IMR-90 (cell line): Measurements from ENCODE around the gene VIT. TPM values are rescaled to one million over a fixed set of nuclear protein-coding genes. Genes with fewer than 3 reads are reported as not detected.
A peak's percentile ranks its signal among the peaks of the same experiment; 100 is the strongest.

Experiments
- ATAC-seq: fragments of 200-7000 bp; cut with Tn5 transposase; 2 replicates; pipeline ENCODE4 v1.9.1; 2020; ENCODE audit warnings: low read depth, mild to moderate bottlenecking, moderate library complexity
- BruUV-seq: library from RNA; stranded (reverse); fragments of 400-500 nt; replicated peaks from 2 replicates; lab custom pipeline; 2021; lab: Mats Ljungman, UMichigan
- CTCF ChIA-PET: fragments of 300-600 bp; formaldehyde crosslinking; extraction: SDS; loops from one replicate; lab custom pipeline; 2021; ENCODE audit warnings: antibody characterized with exemption; lab: Yijun Ruan, JAX
- POLR2A ChIA-PET: fragments of 300-600 bp; sonication (Branson Sonifier 250); formaldehyde crosslinking; loops from one replicate; lab custom pipeline; 2022; ENCODE audit warnings: antibody characterized with exemption; ENCODE audit not compliant: unreplicated experiment; lab: Charles Lee
- DNase-seq: peaks from one replicate; pipeline ENCODE4 v3.0.0; 2013
- H2AFZ ChIP-seq: replicated peaks from 2 replicates; pipeline ENCODE3; 2013; ENCODE audit warnings: low read length, mild to moderate bottlenecking; ENCODE audit not compliant: poor library complexity
- H2AK5ac ChIP-seq: 2 replicates; pipeline ENCODE4 v1.6.1; 2013; ENCODE audit warnings: low read depth, low read length, inconsistent platforms
- H2AK9ac ChIP-seq: replicated peaks from 2 replicates; pipeline ENCODE3; 2013; ENCODE audit warnings: mild to moderate bottlenecking, low read depth, low read length, moderate library complexity; ENCODE audit not compliant: poor library complexity
- H2BK120ac ChIP-seq: 2 replicates; pipeline ENCODE4 v1.6.1; 2013; ENCODE audit warnings: low read depth, low read length, inconsistent platforms
- H2BK15ac ChIP-seq: 3 replicates; pipeline ENCODE4 v1.6.1; 2013; ENCODE audit warnings: low read depth, low read length, inconsistent platforms
- H2BK20ac ChIP-seq: 2 replicates; pipeline ENCODE4 v1.6.1; 2013; ENCODE audit warnings: low read depth, mild to moderate bottlenecking, inconsistent platforms, low read length, moderate library complexity
- H2BK5ac ChIP-seq: 2 replicates; pipeline ENCODE4 v1.6.1; 2013; ENCODE audit warnings: mild to moderate bottlenecking, low read depth, low read length, inconsistent platforms; ENCODE audit not compliant: poor library complexity, severe bottlenecking
- H3K14ac ChIP-seq: replicated peaks from 2 replicates; pipeline ENCODE4 v1.6.1; 2013; ENCODE audit warnings: low read depth, low read length, inconsistent platforms
- H3K18ac ChIP-seq: 2 replicates; pipeline ENCODE4 v1.6.1; 2013; ENCODE audit warnings: low read depth, low read length, control low read depth
- H3K23ac ChIP-seq: 2 replicates; pipeline ENCODE4 v1.6.1; 2013; ENCODE audit warnings: low read depth, low read length, inconsistent platforms
- H3K27ac ChIP-seq: 2 replicates; pipeline ENCODE4 v1.5.1; 2013; ENCODE audit warnings: mild to moderate bottlenecking, control low read depth, low read length; ENCODE audit not compliant: insufficient read depth
- H3K27me3 ChIP-seq: 2 replicates; pipeline ENCODE4 v1.6.1; 2013; ENCODE audit warnings: low read length; ENCODE audit not compliant: control insufficient read depth, insufficient read depth
- H3K36me3 ChIP-seq: 2 replicates; pipeline ENCODE4 v1.6.1; 2013; ENCODE audit warnings: low read length, mixed read lengths; ENCODE audit not compliant: control insufficient read depth, insufficient read depth
- H3K4ac ChIP-seq: 2 replicates; pipeline ENCODE4 v1.6.1; 2013; ENCODE audit warnings: low read depth, low read length, inconsistent platforms
- H3K4me1 ChIP-seq: 2 replicates; pipeline ENCODE4 v1.6.1; 2013; ENCODE audit warnings: low read length, mixed read lengths; ENCODE audit not compliant: control insufficient read depth, insufficient read depth
- H3K4me2 ChIP-seq: 2 replicates; pipeline ENCODE4 v1.6.1; 2013; ENCODE audit warnings: low read depth, mild to moderate bottlenecking, control low read depth, low read length, moderate library complexity
- H3K4me3 ChIP-seq: 2 replicates; pipeline ENCODE4 v1.5.1; 2013; ENCODE audit warnings: low read depth, mild to moderate bottlenecking, control low read depth, low read length, moderate library complexity; ENCODE audit not compliant: insufficient read depth
- H3K56ac ChIP-seq: 2 replicates; pipeline ENCODE4 v1.6.1; 2013; ENCODE audit warnings: low read length, inconsistent platforms; ENCODE audit not compliant: insufficient read depth; ENCODE audit errors: extremely low read depth
- H3K79me1 ChIP-seq, 2 experiments: 2 replicates each; pipeline ENCODE4 v1.6.1; 2013; ENCODE audit warnings: low read length in 2 of 2, inconsistent platforms in 1 of 2, low read depth in 1 of 2
- H3K9ac ChIP-seq: 2 replicates; pipeline ENCODE4 v1.6.1; 2013; ENCODE audit warnings: low read depth, low read length, control low read depth
- H3K9me1 ChIP-seq: 2 replicates; pipeline ENCODE4 v1.6.1; 2013; ENCODE audit warnings: low read length, inconsistent platforms; ENCODE audit not compliant: insufficient read depth
- H3K9me3 ChIP-seq: 2 replicates; pipeline ENCODE4 v1.6.1; 2013; ENCODE audit warnings: low read length; ENCODE audit not compliant: control insufficient read depth, insufficient read depth
- H4K20me1 ChIP-seq: 2 replicates; pipeline ENCODE4 v1.6.1; 2013; ENCODE audit warnings: low read length, inconsistent platforms; ENCODE audit not compliant: insufficient read depth
- H4K5ac ChIP-seq: 2 replicates; pipeline ENCODE4 v1.6.1; 2013; ENCODE audit warnings: mild to moderate bottlenecking, low read depth, low read length, control low read depth
- H4K8ac ChIP-seq, 2 experiments: 2 replicates each; pipeline ENCODE4 v1.6.1; 2013; ENCODE audit warnings: low read depth in 2 of 2, low read length in 2 of 2, control low read depth in 1 of 2, inconsistent platforms in 1 of 2
- H4K91ac ChIP-seq: 2 replicates; pipeline ENCODE4 v1.6.1; 2013; ENCODE audit warnings: low read depth, low read length, inconsistent platforms; ENCODE audit not compliant: insufficient read depth
- BHLHE40 ChIP-seq: fragments of 150-350 bp; IDR thresholded peaks from 2 replicates; pipeline ENCODE4 v1.6.1; 2016; ENCODE audit warnings: mild to moderate bottlenecking, low read depth, low read length
- CEBPB ChIP-seq: IDR thresholded peaks from 2 replicates; pipeline ENCODE4 v1.6.1; 2012; ENCODE audit warnings: low read depth, low read length, improper control_type of control experiment
- CHD1 ChIP-seq: IDR thresholded peaks from 2 replicates; pipeline ENCODE4 v1.6.1; 2012; ENCODE audit warnings: low read depth, low read length, improper control_type of control experiment
- CTCF ChIP-seq: conservative IDR thresholded peaks from 2 replicates; pipeline ENCODE4 v1.5.1; 2012; ENCODE audit warnings: mild to moderate bottlenecking, low read depth, low read length, improper control_type of control experiment
- ELK1 ChIP-seq: fragments of 150-350 bp; IDR thresholded peaks from 2 replicates; pipeline ENCODE4 v1.6.1; 2016; ENCODE audit warnings: low read depth, mild to moderate bottlenecking, low read length, moderate library complexity, borderline replicate concordance
- FOS ChIP-seq: fragments of 150-350 bp; IDR thresholded peaks from 2 replicates; pipeline ENCODE4 v1.6.1; 2016; ENCODE audit warnings: low read depth, low read length
- MAFK ChIP-seq: IDR thresholded peaks from 2 replicates; pipeline ENCODE4 v1.6.1; 2012; ENCODE audit warnings: low read depth, low read length, improper control_type of control experiment
- NFE2L2 ChIP-seq: fragments of 150-350 bp; IDR thresholded peaks from 2 replicates; pipeline ENCODE4 v1.6.1; 2016; ENCODE audit warnings: low read depth, mild to moderate bottlenecking, low read length
- POLR2A ChIP-seq: IDR thresholded peaks from 2 replicates; pipeline ENCODE4 v1.6.1; 2012; ENCODE audit warnings: mild to moderate bottlenecking, low read depth, low read length
- RAD21 ChIP-seq: IDR thresholded peaks from 2 replicates; pipeline ENCODE4 v1.6.1; 2012; ENCODE audit warnings: low read length, improper control_type of control experiment
- RCOR1 ChIP-seq: IDR thresholded peaks from 2 replicates; pipeline ENCODE4 v1.6.1; 2012; ENCODE audit warnings: mild to moderate bottlenecking, low read length, improper control_type of control experiment; ENCODE audit not compliant: insufficient replicate concordance
- RFX5 ChIP-seq: IDR thresholded peaks from 2 replicates; pipeline ENCODE4 v1.8.0; 2012; ENCODE audit warnings: low read depth, mild to moderate bottlenecking, low read length, moderate library complexity
- SMC3 ChIP-seq: fragments of 150-350 bp; IDR thresholded peaks from 2 replicates; pipeline ENCODE4 v1.6.1; 2016; ENCODE audit warnings: low read depth, mild to moderate bottlenecking, antibody characterized with exemption, low read length, moderate library complexity
- USF2 ChIP-seq: fragments of 150-350 bp; IDR thresholded peaks from 2 replicates; pipeline ENCODE4 v1.6.1; 2017; ENCODE audit warnings: mild to moderate bottlenecking, antibody characterized with exemption, low read length, low read depth
- WGBS, 2 experiments: methylation state at CpG; one replicate each; pipeline versions ENCODE4 v1.1.5 to v1.1.7; 2013; ENCODE audit warnings: missing lambda C conversion rate in 2 of 2; ENCODE audit not compliant: insufficient read length in 1 of 2; ENCODE audit errors: extremely low coverage in 2 of 2; 5-methylcytosine and 5-hydroxymethylcytosine counted together
- dilution Hi-C: fragments of 300-500 bp; cut with HindIII; formaldehyde crosslinking; loops from one replicate; pipeline ENCODE4 v1.14.3; 2018; ENCODE audit warnings: low sequenced_read_pairs; ENCODE audit not compliant: unreplicated experiment
- in situ Hi-C: fragments of 300-500 bp; cut with MboI; formaldehyde crosslinking; loops from 3 replicates; pipeline ENCODE4 v1.14.3; 2019; ENCODE audit warnings: low sequenced_read_pairs, inconsistent platforms, mixed read lengths
- intact Hi-C: fragments of 100-400 bp; cut with micrococcal nuclease; formaldehyde crosslinking; loops from 2 replicates; pipeline ENCODE4 v1.10.0; 2022
- polyA plus RNA-seq, 3 experiments: library from polyadenylated mRNA; depleted of rRNA; stranded (reverse); fragments of >200 nt; gene quantifications; 2 replicates each; pipeline ENCODE4 v1.2.3, GENCODE V29; 2012; ENCODE audit warnings: low replicate concordance in 1 of 3
- total RNA-seq: library from RNA; depleted of rRNA; stranded (reverse); fragments of >200 nt; gene quantifications from 2 replicates; pipeline ENCODE4 v1.2.3, GENCODE V29; 2012

The VIT gene
- total and polyA plus RNA-seq, 2 of the 4 experiments (the other 2 are of a cell fraction), result under 0.01 TPM; not detected in 1

GRCh38 chr2:36663851-36664695 is 32.4 kb upstream of the VIT start:
- H2BK5ac ChIP-seq, result peak overlapping the region; percentile 18
- H2BK15ac ChIP-seq, result 0 out of 3 replicates have a peak overlapping the region, but pooled peaks have one; percentile 0
- no TSS peak for BruUV-seq
- H2BK20ac ChIP-seq, result peak overlapping the region; percentile 38
- DNase-seq (peak; percentile 71), ATAC-seq (peak; percentile 85)
- no peak overlapping the region for H2AK9ac ChIP-seq
- dilution Hi-C loops, result no loop called here
- H3K18ac ChIP-seq, result no peak overlapping the region; the same call in 1 of the 2 replicates
- H3K4me1 ChIP-seq, result peaks cover 9% of the 10 kb centered on the region
- H3K23ac ChIP-seq, result no peak overlapping the region
- no peak overlapping the region for H2AK5ac ChIP-seq
- POLR2A ChIA-PET, result no interaction called here
- H3K79me1 ChIP-seq, result no peaks in the 10 kb centered on the region; a peak in 1 of 4 replicates
- H3K4ac ChIP-seq, result peak overlapping the region; percentile 44; the same call in 1 of the 2 replicates
- 0 out of 4 replicates have a peak overlapping the region, but pooled peaks of 1 of the 2 experiments have one; percentile 28 for H4K8ac ChIP-seq
- no peaks in the 10 kb centered on the region for H3K27me3 ChIP-seq
- peak overlapping the region; percentile 39; the same call in 1 of the 2 replicates for H4K91ac ChIP-seq
- no peak overlapping the region for H4K5ac ChIP-seq
- peak overlapping the region; percentile 74 for H2BK120ac ChIP-seq
- H3K36me3 ChIP-seq, result no peaks in the 10 kb centered on the region
- intact Hi-C loops, result loop anchor here (2.0 to 5.0 kb wide), 3 partner anchors 117 to 691 kb away; no protein-coding TSS in a partner anchor
- no peak overlapping the region for H3K4me3 ChIP-seq
- CTCF ChIA-PET, result interaction anchor here (0.6 to 2.6 kb wide), 16 partner anchors 9 to 1187 kb away, joined by 3 to 7 read pairs (median 3); partner anchors contain the start of gene CRIM1
- H3K56ac ChIP-seq, result no peak overlapping the region
- no peak overlapping the region for H3K27ac ChIP-seq
- H2AFZ ChIP-seq, result no peak overlapping the region
- H3K9ac ChIP-seq, result no peak overlapping the region
- H4K20me1 ChIP-seq, result no peaks in the 10 kb centered on the region
- H3K9me1 ChIP-seq, result peaks cover 3% of the 10 kb centered on the region; the same call in 1 of the 2 replicates
- in situ Hi-C loops, result loop anchor here (10.0 kb wide), 1 partner anchor 109 kb away; no protein-coding TSS in a partner anchor
- H3K9me3 ChIP-seq, result no peaks in the 10 kb centered on the region
- 63 to 100% methylated on average over 2 to 6 of the region's 12 CpGs for WGBS, 2 experiments
- no peak overlapping the region for H3K4me2 ChIP-seq
- H3K14ac ChIP-seq, result no peak overlapping the region
- peak; percentile 56 for TF ChIP-seq SMC3
- no peak for TF ChIP-seq NFE2L2
- TF ChIP-seq POLR2A, result no peak
- no peak for TF ChIP-seq ELK1
- peak; percentile 75 for TF ChIP-seq RAD21
- no peak for TF ChIP-seq RCOR1
- no peak for TF ChIP-seq USF2
- no peak for TF ChIP-seq CEBPB
- TF ChIP-seq CHD1, result no peak
- no peak for TF ChIP-seq BHLHE40
- TF ChIP-seq RFX5, result no peak
- TF ChIP-seq MAFK, result no peak
- peak; percentile 70 for TF ChIP-seq CTCF
- no peak for TF ChIP-seq FOS
